Upper lobe of left lung (tissue), 4 donors: ENCODE data around the gene VAV2.

ENCODE experiments used
- CTCF ChIP-seq, 6 experiments: fragments of 450-650 bp in 4 of 6; fragments of 200-600 bp in 2 of 6; sonication (generic) in 2 of 6; IDR thresholded peaks; one replicate each; pipeline ENCODE4 v1.5.1; 2016 to 2019; ENCODE audit warnings: antibody characterized with exemption in 6 of 6
- EP300 ChIP-seq, 4 donors: sonication (generic); formaldehyde crosslinking; IDR thresholded peaks; one replicate each; pipeline ENCODE4 v1.5.1; 2017; ENCODE audit warnings: antibody characterized with exemption in 4 of 4, control low read depth in 2 of 4
- POLR2A ChIP-seq, 4 donors: fragments of 450-650 bp; IDR thresholded peaks; one replicate each; pipeline ENCODE4 v1.5.1; 2016 to 2017; ENCODE audit warnings: antibody characterized with exemption in 4 of 4, mild to moderate bottlenecking in 2 of 4
- POLR2AphosphoS5 ChIP-seq, 2 donors: sonication (generic); formaldehyde crosslinking; IDR thresholded peaks; one replicate each; pipeline ENCODE4 v1.5.1; 2017; ENCODE audit warnings: antibody characterized with exemption in 2 of 2

DNA sequence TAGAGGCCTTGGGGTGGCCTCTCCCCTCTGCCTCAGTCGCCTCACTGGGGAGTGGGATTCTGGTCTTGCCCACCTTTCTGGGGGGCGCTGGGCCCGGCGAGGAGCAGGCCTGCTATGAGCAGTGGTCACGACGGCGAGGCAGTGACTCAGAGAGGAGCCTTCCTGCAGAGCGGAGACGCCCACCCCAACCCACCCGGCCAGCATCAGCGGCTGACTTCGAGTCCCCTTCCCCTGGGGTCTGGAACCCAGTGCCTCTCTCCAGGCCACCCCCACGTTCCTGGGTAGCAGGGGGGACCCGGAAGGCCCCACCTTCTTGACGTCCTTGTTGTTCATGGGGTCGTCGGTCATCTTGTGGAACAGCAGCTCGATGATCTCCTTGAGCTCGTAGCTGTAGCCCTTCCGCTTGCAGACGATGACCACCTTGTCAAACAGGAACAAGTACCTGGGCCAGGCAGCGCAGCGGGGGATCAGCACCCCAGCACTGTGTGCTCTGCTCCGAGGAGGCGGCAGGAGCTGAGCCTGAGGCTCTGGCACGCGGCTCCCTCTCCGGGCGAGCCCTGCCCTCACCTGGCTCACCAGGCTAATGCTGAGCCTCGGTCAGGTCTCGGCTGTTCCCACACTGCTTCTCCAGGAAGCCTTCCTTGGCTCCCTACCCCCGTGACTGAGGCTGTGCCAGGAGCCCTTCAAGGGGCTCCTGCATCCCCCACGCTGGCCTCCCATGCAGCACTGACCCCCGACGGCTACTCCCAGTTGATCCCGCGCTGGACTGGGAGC, 203.9 kb downstream of the VAV2 start:
- TF ChIP-seq CTCF (IDR thresholded peaks at IDR 0.05) (no peak), EP300 (IDR thresholded peaks at IDR 0.05) (no peak), POLR2A (IDR thresholded peaks at IDR 0.05) (no peak), POLR2AphosphoS5 (IDR thresholded peaks at IDR 0.05) (no peak)
